ENCODE results near the gene ABCB11.

The ABCB11 gene

GRCh38 chr2:169026056-169026455, 5.1 kb downstream of the ABCB11 start:
- H3K36me3 ChIP-seq (ENCODE audit: low read depth) = no peaks in the 10 kb centered on the region
- H3K4me3 ChIP-seq (ENCODE audit: severe bottlenecking) = no peak overlapping the region
- no peaks in the 10 kb centered on the region for H3K27me3 ChIP-seq (ENCODE audit: insufficient read depth, poor library complexity, severe bottlenecking)
- H3K27ac ChIP-seq (ENCODE audit: poor library complexity, severe bottlenecking) = no peak overlapping the region
- TF ChIP-seq CTCF (IDR thresholded peaks at IDR 0.05; ENCODE audit: poor library complexity, severe bottlenecking) = no peak
- no peaks in the 10 kb centered on the region for H3K9me3 ChIP-seq (ENCODE audit: severe bottlenecking)
- no peak for ATAC-seq (ENCODE audit: low read depth)
- DNase-seq (ENCODE audit: low spot score) = no peak
- H3K4me1 ChIP-seq (ENCODE audit: insufficient read depth, poor library complexity, severe bottlenecking) = no peaks in the 10 kb centered on the region

- no peaks in the 10 kb centered on the region for H3K27me3 ChIP-seq (ENCODE audit: insufficient read depth, poor library complexity, severe bottlenecking)
- no peak overlapping the region for H3K4me3 ChIP-seq (ENCODE audit: severe bottlenecking)
- H3K9me3 ChIP-seq (ENCODE audit: severe bottlenecking) = no peaks in the 10 kb centered on the region
- DNase-seq (ENCODE audit: low spot score) (no peak), ATAC-seq (ENCODE audit: low read depth) (no peak)
- H3K27ac ChIP-seq (ENCODE audit: poor library complexity, severe bottlenecking) = no peak overlapping the region
- H3K4me1 ChIP-seq (ENCODE audit: insufficient read depth, poor library complexity, severe bottlenecking) = peaks cover 3% of the 10 kb centered on the region
- TF ChIP-seq CTCF (IDR thresholded peaks at IDR 0.05; ENCODE audit: poor library complexity, severe bottlenecking) = no peak
- H3K36me3 ChIP-seq (ENCODE audit: low read depth) = no peaks in the 10 kb centered on the region
These were observed 8.0 kb downstream of the ABCB11 start for GRCh38 chr2:169023161-169023560.

GRCh38 chr2:169018390-169018789, 12.7 kb downstream of the ABCB11 start:
- H3K27me3 ChIP-seq (ENCODE audit: insufficient read depth, poor library complexity, severe bottlenecking) = no peaks in the 10 kb centered on the region
- peak; percentile 52; the same call in 2 of the 3 replicates for ATAC-seq (ENCODE audit: low read depth)
- no peak for DNase-seq (ENCODE audit: low spot score)
- H3K4me3 ChIP-seq (ENCODE audit: severe bottlenecking) = no peak overlapping the region
- H3K36me3 ChIP-seq (ENCODE audit: low read depth) = no peaks in the 10 kb centered on the region
- no peak for TF ChIP-seq CTCF (IDR thresholded peaks at IDR 0.05; ENCODE audit: poor library complexity, severe bottlenecking)
- no peak overlapping the region for H3K27ac ChIP-seq (ENCODE audit: poor library complexity, severe bottlenecking)
- H3K9me3 ChIP-seq (ENCODE audit: severe bottlenecking) = no peaks in the 10 kb centered on the region
- H3K4me1 ChIP-seq (ENCODE audit: insufficient read depth, poor library complexity, severe bottlenecking) = peaks cover 5% of the 10 kb centered on the region

GRCh38 chr2:169015943-169016342, 15.2 kb downstream of the ABCB11 start:
- ATAC-seq (ENCODE audit: low read depth) (no peak), DNase-seq (ENCODE audit: low spot score) (no peak)
- no peaks in the 10 kb centered on the region for H3K36me3 ChIP-seq (ENCODE audit: low read depth)
- no peak overlapping the region for H3K27ac ChIP-seq (ENCODE audit: poor library complexity, severe bottlenecking)
- peaks cover 20% of the 10 kb centered on the region for H3K4me1 ChIP-seq (ENCODE audit: insufficient read depth, poor library complexity, severe bottlenecking)
- H3K9me3 ChIP-seq (ENCODE audit: severe bottlenecking) = no peaks in the 10 kb centered on the region
- H3K27me3 ChIP-seq (ENCODE audit: insufficient read depth, poor library complexity, severe bottlenecking) = no peaks in the 10 kb centered on the region
- TF ChIP-seq CTCF (IDR thresholded peaks at IDR 0.05; ENCODE audit: poor library complexity, severe bottlenecking) = no peak
- no peak overlapping the region for H3K4me3 ChIP-seq (ENCODE audit: severe bottlenecking)

GRCh38 chr2:169014780-169015179, 16.3 kb downstream of the ABCB11 start:
- H3K4me1 ChIP-seq (ENCODE audit: insufficient read depth, poor library complexity, severe bottlenecking) = peaks cover 30% of the 10 kb centered on the region
- no peaks in the 10 kb centered on the region for H3K27me3 ChIP-seq (ENCODE audit: insufficient read depth, poor library complexity, severe bottlenecking)
- no peak for TF ChIP-seq CTCF (IDR thresholded peaks at IDR 0.05; ENCODE audit: poor library complexity, severe bottlenecking)
- ATAC-seq (ENCODE audit: low read depth) (no peak), DNase-seq (ENCODE audit: low spot score) (no peak)
- H3K9me3 ChIP-seq (ENCODE audit: severe bottlenecking) = no peaks in the 10 kb centered on the region
- no peak overlapping the region for H3K27ac ChIP-seq (ENCODE audit: poor library complexity, severe bottlenecking)
- no peaks in the 10 kb centered on the region for H3K36me3 ChIP-seq (ENCODE audit: low read depth)
- no peak overlapping the region for H3K4me3 ChIP-seq (ENCODE audit: severe bottlenecking)

Data from RWPE2 (cell line).